ENCODE measurements around the gene EPGN.

Gene EPGN

GRCh38 chr4:74267998-74268606, 40.2 kb upstream of the EPGN start:
- TF ChIP-seq ZIC2 (tag by site-specific recombination; IDR thresholded peaks at IDR 0.05) (no peak), GLI4 (tag by site-specific recombination; IDR thresholded peaks at IDR 0.05) (no peak), HOXD13 (CRISPR knock-in tag; IDR thresholded peaks at IDR 0.05; ENCODE audit: borderline replicate concordance) (no peak), OVOL3 (tag by site-specific recombination; IDR thresholded peaks at IDR 0.05) (no peak), WT1 (tag by site-specific recombination; IDR thresholded peaks at IDR 0.05) (no peak)
- ChIA-PET CTCF (interaction anchor here (0.6 kb wide), 1 partner anchor 699 kb away, joined by 3 read pairs; no protein-coding TSS in a partner anchor), POLR2A (no interaction called here)
- no peaks in the 10 kb centered on the region for H3K4me1 ChIP-seq (ENCODE audit: control insufficient read depth, insufficient read depth, low read length)
- H3K27ac ChIP-seq (ENCODE audit: extremely low read depth, low read depth, low read length), result no peak overlapping the region
- H3K4me3 ChIP-seq (ENCODE audit: low read depth, low read length), result no peak overlapping the region
- H3K9me3 ChIP-seq (ENCODE audit: control insufficient read depth, insufficient read depth, low read depth, low read length), result no peaks in the 10 kb centered on the region
- no peaks in the 10 kb centered on the region for H3K36me3 ChIP-seq (ENCODE audit: control insufficient read depth in 2 of 2, insufficient read depth in 1 of 2, low read length in 2 of 2)

GRCh38 chr4:74268643-74269042, 39.6 kb upstream of the EPGN start:
- H3K27ac ChIP-seq (ENCODE audit: extremely low read depth, low read depth, low read length), result no peak overlapping the region
- ChIA-PET POLR2A (no interaction called here), CTCF (no interaction called here)

GRCh38 chr4:74278490-74278889, 29.8 kb upstream of the EPGN start:
- TF ChIP-seq ZFP69B (tag by site-specific recombination; IDR thresholded peaks at IDR 0.05) (no peak), ZBTB8A (tag by site-specific recombination; IDR thresholded peaks at IDR 0.05) (no peak), ZNF837 (tag by site-specific recombination; IDR thresholded peaks at IDR 0.05) (no peak), ZNF169 (tag by site-specific recombination; IDR thresholded peaks at IDR 0.05) (no peak), KLF9 (tag by site-specific recombination; IDR thresholded peaks at IDR 0.05; ENCODE audit: low read depth) (no peak), ZNF23 (tag by site-specific recombination; IDR thresholded peaks at IDR 0.05; ENCODE audit: borderline replicate concordance) (no peak)
- TF ChIP-seq, protein P1, sequence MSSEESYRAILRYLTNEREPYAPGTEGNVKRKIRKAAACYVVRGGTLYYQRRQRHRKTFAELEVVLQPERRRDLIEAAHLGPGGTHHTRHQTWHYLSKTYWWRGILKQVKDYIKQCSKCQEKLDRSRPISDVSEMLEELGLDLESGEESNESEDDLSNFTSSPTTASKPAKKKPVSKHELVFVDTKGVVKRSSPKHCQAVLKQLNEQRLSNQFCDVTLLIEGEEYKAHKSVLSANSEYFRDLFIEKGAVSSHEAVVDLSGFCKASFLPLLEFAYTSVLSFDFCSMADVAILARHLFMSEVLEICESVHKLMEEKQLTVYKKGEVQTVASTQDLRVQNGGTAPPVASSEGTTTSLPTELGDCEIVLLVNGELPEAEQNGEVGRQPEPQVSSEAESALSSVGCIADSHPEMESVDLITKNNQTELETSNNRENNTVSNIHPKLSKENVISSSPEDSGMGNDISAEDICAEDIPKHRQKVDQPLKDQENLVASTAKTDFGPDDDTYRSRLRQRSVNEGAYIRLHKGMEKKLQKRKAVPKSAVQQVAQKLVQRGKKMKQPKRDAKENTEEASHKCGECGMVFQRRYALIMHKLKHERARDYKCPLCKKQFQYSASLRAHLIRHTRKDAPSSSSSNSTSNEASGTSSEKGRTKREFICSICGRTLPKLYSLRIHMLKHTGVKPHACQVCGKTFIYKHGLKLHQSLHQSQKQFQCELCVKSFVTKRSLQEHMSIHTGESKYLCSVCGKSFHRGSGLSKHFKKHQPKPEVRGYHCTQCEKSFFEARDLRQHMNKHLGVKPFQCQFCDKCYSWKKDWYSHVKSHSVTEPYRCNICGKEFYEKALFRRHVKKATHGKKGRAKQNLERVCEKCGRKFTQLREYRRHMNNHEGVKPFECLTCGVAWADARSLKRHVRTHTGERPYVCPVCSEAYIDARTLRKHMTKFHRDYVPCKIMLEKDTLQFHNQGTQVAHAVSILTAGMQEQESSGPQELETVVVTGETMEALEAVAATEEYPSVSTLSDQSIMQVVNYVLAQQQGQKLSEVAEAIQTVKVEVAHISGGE (tag by site-specific recombination; conservative IDR thresholded peaks at IDR 0.05; ENCODE audit: low read depth), result no peak
- Histone ChIP-seq H3K27ac (ENCODE audit: extremely low read depth, low read depth, low read length) (no peak overlapping the region), H3K9me3 (ENCODE audit: control insufficient read depth, insufficient read depth, low read depth, low read length) (no peaks in the 10 kb centered on the region), H3K4me1 (ENCODE audit: control insufficient read depth, insufficient read depth, low read length) (no peaks in the 10 kb centered on the region), H3K4me3 (ENCODE audit: low read depth, low read length) (no peak overlapping the region), H3K36me3 (ENCODE audit: control insufficient read depth in 2 of 2, insufficient read depth in 1 of 2, low read length in 2 of 2) (no peaks in the 10 kb centered on the region)
- POLR2A ChIA-PET, result no interaction called here
- CTCF ChIA-PET, result interaction anchor here (1.2 kb wide), 1 partner anchor 50 kb away, joined by 3 read pairs; no protein-coding TSS in a partner anchor

More at GRCh38 chr4:74268643-74269042, 39.6 kb upstream of the EPGN start:
- no peaks in the 10 kb centered on the region for H3K36me3 ChIP-seq (ENCODE audit: control insufficient read depth in 2 of 2, insufficient read depth in 1 of 2, low read length in 2 of 2)
- H3K9me3 ChIP-seq (ENCODE audit: control insufficient read depth, insufficient read depth, low read depth, low read length), result no peaks in the 10 kb centered on the region
- no peaks in the 10 kb centered on the region for H3K4me1 ChIP-seq (ENCODE audit: control insufficient read depth, insufficient read depth, low read length)
- TF ChIP-seq OSR2 (tag by site-specific recombination; IDR thresholded peaks at IDR 0.05), result no peak
- TF ChIP-seq ZNF555 (tag by site-specific recombination; conservative IDR thresholded peaks at IDR 0.05), result no peak
- TF ChIP-seq ZSCAN18 (tag by site-specific recombination; IDR thresholded peaks at IDR 0.05), result no peak
- no peak for TF ChIP-seq GLI2 (tag by site-specific recombination; IDR thresholded peaks at IDR 0.05; ENCODE audit: borderline replicate concordance, low read depth)
- no peak for TF ChIP-seq ELK4 (IDR thresholded peaks at IDR 0.05; ENCODE audit: borderline replicate concordance, low read depth, low read length)
- TF ChIP-seq ZNF621 (tag by site-specific recombination; IDR thresholded peaks at IDR 0.05), result no peak
- TF ChIP-seq ZNF138 (tag by site-specific recombination; IDR thresholded peaks at IDR 0.05; ENCODE audit: borderline replicate concordance), result no peak
- no peak for TF ChIP-seq ZNF19 (tag by site-specific recombination; IDR thresholded peaks at IDR 0.05; ENCODE audit: low read depth)
- TF ChIP-seq ZNF768 (tag by site-specific recombination; IDR thresholded peaks at IDR 0.05), result no peak
- H3K4me3 ChIP-seq (ENCODE audit: low read depth, low read length), result no peak overlapping the region

Measured in HEK293 (cell line).